Measurements from ENCODE around the gene CERS5. TPM values are rescaled to one million over a fixed set of nuclear protein-coding genes. Genes with fewer than 3 reads are reported as not detected.

Gene CERS5
- total RNA-seq, 5 donors from 2014 or later (not counting 1 experiment from before 2014, with no cell fraction given) = 41.1 to 58.5 (median 46.2) TPM

DNA sequence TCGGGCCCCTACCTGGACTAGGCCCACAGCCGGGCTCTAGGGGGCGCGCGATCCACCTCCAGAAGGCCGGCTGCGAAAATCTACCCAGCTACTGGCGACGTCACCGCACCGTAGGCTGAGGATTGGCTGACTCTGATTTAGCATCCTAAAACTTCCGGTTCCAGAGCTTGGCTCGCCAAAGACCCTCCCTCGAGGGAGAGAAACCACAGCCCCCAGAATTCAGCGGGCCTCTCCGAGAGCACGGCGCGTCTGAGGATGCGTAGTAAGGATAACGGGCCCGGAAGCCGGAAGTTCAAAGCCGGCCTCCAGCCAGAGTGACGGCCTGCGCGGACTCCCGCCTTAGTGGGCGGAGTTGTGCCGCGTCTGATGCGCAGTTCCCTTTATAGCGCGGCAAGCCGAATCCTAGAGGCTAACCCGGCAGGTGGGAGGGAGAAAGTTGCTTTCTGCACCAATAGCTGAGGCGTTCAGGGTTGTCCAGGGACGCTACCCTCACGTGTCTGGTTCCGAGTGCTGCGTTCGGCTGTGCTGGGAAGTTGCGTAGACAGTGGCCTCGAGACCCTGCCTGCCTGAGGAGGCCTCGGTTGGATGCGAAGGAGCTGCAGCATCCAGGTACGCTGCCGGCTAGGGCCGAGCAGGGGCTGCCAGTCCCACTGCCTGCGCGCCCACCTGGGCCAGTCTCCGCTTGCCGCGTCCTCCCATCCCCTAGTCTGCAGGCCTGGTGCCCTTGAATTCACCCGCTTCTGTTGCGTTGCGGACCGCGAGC lies 55.3 kb downstream of the CERS5 start, which contains the start of gene COX14:
Gene COX14, plus strand, starts transcription at position 544 of the 763 bp plus-strand sequence. CDS start 7,808 bp downstream, outside the sequence.
- 0% methylated on average over 56 of the region's 59 CpGs for WGBS (ENCODE audit: insufficient coverage)
- DNase-seq (peak; percentile 97 to 100 (median 99)), ATAC-seq (replicated peaks in 1 of 4) (peak; percentile 86 to 88 (median 86))
- Mint-ChIP-seq H3K9me3 (no peaks in the 10 kb centered on the region), H3K36me3 (peaks cover 6% of the 10 kb centered on the region), H3K27ac (peak within 1 kb of the TSS; percentile 92 to 96), H3K4me3 (peak within 1 kb of the TSS; percentile 92 to 97 (median 96)), H3K27me3 (no peaks in the 10 kb centered on the region), H3K4me1 (peaks cover 32 to 48% (median 44%) of the 10 kb centered on the region in 3 donors)
- no peaks in the 10 kb centered on the region for H3K9me3 ChIP-seq
- H3K36me3 ChIP-seq (ENCODE audit: control insufficient read depth in 2 of 2, extremely low read depth in 1 of 2, insufficient read depth in 1 of 2, low read length in 1 of 2) = peaks cover 3 to 13% of the 10 kb centered on the region in 2 donors
- POLR2A ChIA-PET = interaction anchor here (0.5 to 2.5 kb wide), 17 partner anchors 18 to 1260 kb away, joined by 3 to 24 read pairs (median 4); partner anchors contain the start of genes SMARCD1 (in 2 of the 2), CERS5 (in 1 of the 2), DDX23 (in 1 of the 2) and TMBIM6 (in 1 of the 2)
- peak within 1 kb of the TSS; percentile 84 for H3K27ac ChIP-seq (ENCODE audit: low read length)
- no peaks in the 10 kb centered on the region for H3K27me3 ChIP-seq (replicated peaks in 1 of 2; ENCODE audit: control insufficient read depth in 2 of 2, extremely low read depth in 1 of 2, insufficient read depth in 2 of 2, low read length in 1 of 2)
- peaks cover 2 to 51% of the 10 kb centered on the region in 2 experiments for H3K4me1 ChIP-seq (ENCODE audit: control insufficient read depth in 1 of 2, extremely low read depth in 1 of 2, insufficient read depth in 2 of 2, low read length in 2 of 2)
- CTCF ChIA-PET = interaction anchor here (0.5 to 6.1 kb wide), 38 partner anchors 12 to 1711 kb away, joined by 3 to 94 read pairs (median 4); partner anchors contain the start of genes CERS5 (in 2 of the 2), SMARCD1 (in 2 of the 2), DDX23 (in 1 of the 2) and LIMA1 (in 1 of the 2)
- H3K4me3 ChIP-seq (ENCODE audit: control insufficient read depth in 1 of 2, extremely low read depth in 1 of 2, low read length in 1 of 2) = peak within 1 kb of the TSS; percentile 81 to 98

DNA sequence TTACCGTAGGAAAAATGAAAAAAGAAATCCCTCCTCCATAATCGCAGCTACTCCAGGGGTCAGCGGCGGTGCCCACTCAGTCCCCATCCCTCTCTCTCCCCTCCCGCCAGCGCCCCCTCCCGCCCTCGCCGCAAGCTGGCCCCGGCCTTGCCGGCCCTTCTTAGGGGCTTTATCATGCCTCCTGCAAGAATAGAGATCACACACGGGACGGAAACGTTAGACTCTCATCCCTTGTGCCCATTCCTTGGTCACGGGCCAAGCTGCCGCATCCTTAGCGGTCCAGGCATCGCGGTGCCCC lies 55.8 kb downstream of the CERS5 start:
- WGBS (ENCODE audit: insufficient coverage) = 15% methylated on average over 13 of the region's 19 CpGs
- ATAC-seq (replicated peaks in 1 of 4) (no peak), DNase-seq (peak in 1 of 35 experiments; percentile 3)
- H3K4me3 ChIP-seq (ENCODE audit: control insufficient read depth in 1 of 2, extremely low read depth in 1 of 2, low read length in 1 of 2) = peak overlapping the region in 1 of 2 donors; percentile 39
- no peaks in the 10 kb centered on the region for H3K9me3 ChIP-seq
- no peaks in the 10 kb centered on the region for H3K27me3 Mint-ChIP-seq
- peak overlapping the region; percentile 92 to 96 for H3K27ac Mint-ChIP-seq
- H3K36me3 Mint-ChIP-seq = peaks cover 5% of the 10 kb centered on the region
- no peaks in the 10 kb centered on the region for H3K9me3 Mint-ChIP-seq
- H3K27ac ChIP-seq (ENCODE audit: low read length) = peak overlapping the region; percentile 55
- ChIA-PET CTCF (interaction anchor here (0.5 to 6.1 kb wide), 34 partner anchors 13 to 1711 kb away, joined by 3 to 94 read pairs (median 4); partner anchors contain the start of genes CERS5 (in 2 of the 2), SMARCD1 (in 2 of the 2), DDX23 (in 1 of the 2) and LIMA1 (in 1 of the 2)), POLR2A (interaction anchor here in 1 of 2 donors (0.6 to 2.5 kb wide), 6 partner anchors 19 to 110 kb away, joined by 3 to 24 read pairs (median 7); partner anchors contain the start of genes CERS5 and SMARCD1)
- H3K36me3 ChIP-seq (ENCODE audit: control insufficient read depth in 2 of 2, extremely low read depth in 1 of 2, insufficient read depth in 1 of 2, low read length in 1 of 2) = peaks cover 0 to 8% of the 10 kb centered on the region in 2 donors
- peaks cover 26 to 44% (median 43%) of the 10 kb centered on the region in 3 donors for H3K4me1 Mint-ChIP-seq
- H3K27me3 ChIP-seq (replicated peaks in 1 of 2; ENCODE audit: control insufficient read depth in 2 of 2, extremely low read depth in 1 of 2, insufficient read depth in 2 of 2, low read length in 1 of 2) = no peaks in the 10 kb centered on the region
- H3K4me3 Mint-ChIP-seq = peak overlapping the region; percentile 92 to 97 (median 96)
- peaks cover 2 to 46% of the 10 kb centered on the region in 2 experiments for H3K4me1 ChIP-seq (ENCODE audit: control insufficient read depth in 1 of 2, extremely low read depth in 1 of 2, insufficient read depth in 2 of 2, low read length in 2 of 2)

DNA sequence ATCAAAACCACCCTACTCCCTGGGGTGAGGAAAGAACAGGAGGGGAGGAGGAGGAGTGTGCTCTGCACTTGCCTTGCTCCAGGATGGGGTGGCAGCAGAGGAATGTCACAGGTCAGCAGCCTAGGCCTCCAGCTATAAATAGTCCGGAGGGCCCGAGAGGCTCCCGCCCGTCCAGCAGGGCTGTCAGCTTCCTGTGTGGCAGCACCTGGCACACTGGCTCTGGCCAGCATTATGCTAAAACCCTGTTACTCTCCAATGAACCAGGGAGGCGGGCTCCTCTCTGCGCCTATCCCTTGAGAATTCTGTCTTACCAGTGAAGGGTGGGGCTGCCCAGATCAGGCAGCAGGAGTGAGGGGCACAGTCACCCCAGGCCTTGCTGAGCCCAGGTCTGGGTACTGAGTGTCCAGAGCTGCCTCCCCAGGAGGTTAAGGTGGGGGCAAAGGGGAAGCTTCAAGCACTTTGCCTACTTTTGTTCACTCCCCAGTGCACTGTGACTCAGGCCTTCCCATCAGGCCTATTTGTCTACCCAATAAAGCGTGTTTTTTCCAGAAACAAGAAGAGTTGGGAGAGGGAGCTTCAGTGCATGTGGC lies 56.3 kb downstream of the CERS5 start:
- Mint-ChIP-seq H3K27ac (peak overlapping the region; percentile 92 to 96), H3K27me3 (peaks cover 0 to 2% of the 10 kb centered on the region in 2 donors), H3K36me3 (peaks cover 3% of the 10 kb centered on the region), H3K4me1 (peaks cover 22 to 40% (median 39%) of the 10 kb centered on the region in 3 donors), H3K4me3 (peak overlapping the region; percentile 92 to 97 (median 96)), H3K9me3 (no peaks in the 10 kb centered on the region)
- ChIA-PET POLR2A (interaction anchor here in 1 of 2 donors (0.6 to 2.5 kb wide), 5 partner anchors 19 to 56 kb away, joined by 3 to 24 read pairs (median 10); partner anchors contain the start of genes CERS5 and SMARCD1), CTCF (interaction anchor here (0.5 to 4.6 kb wide), 26 partner anchors 8 to 1258 kb away, joined by 3 to 94 read pairs (median 4); partner anchors contain the start of genes CERS5 (in 2 of the 2), SMARCD1 (in 2 of the 2), DDX23 (in 1 of the 2) and LIMA1 (in 1 of the 2))
- DNase-seq (peak in 1 of 35 experiments; percentile 11), ATAC-seq (replicated peaks in 1 of 4) (no peak)
- 61% methylated on average over 6 of the region's 7 CpGs for WGBS (ENCODE audit: insufficient coverage)
- no peaks in the 10 kb centered on the region for H3K9me3 ChIP-seq
- H3K4me3 ChIP-seq (ENCODE audit: control insufficient read depth in 1 of 2, extremely low read depth in 1 of 2, low read length in 1 of 2) = peak overlapping the region in 1 of 2 donors; percentile 39
- peaks cover 0 to 5% of the 10 kb centered on the region in 2 donors for H3K36me3 ChIP-seq (ENCODE audit: control insufficient read depth in 2 of 2, extremely low read depth in 1 of 2, insufficient read depth in 1 of 2, low read length in 1 of 2)
- peaks cover 0 to under 1% of the 10 kb centered on the region in 2 experiments for H3K27me3 ChIP-seq (replicated peaks in 1 of 2; ENCODE audit: control insufficient read depth in 2 of 2, extremely low read depth in 1 of 2, insufficient read depth in 2 of 2, low read length in 1 of 2)
- H3K4me1 ChIP-seq (ENCODE audit: control insufficient read depth in 1 of 2, extremely low read depth in 1 of 2, insufficient read depth in 2 of 2, low read length in 2 of 2) = peaks cover 2 to 44% of the 10 kb centered on the region in 2 experiments
- H3K27ac ChIP-seq (ENCODE audit: low read length) = peak overlapping the region; percentile 18

DNA sequence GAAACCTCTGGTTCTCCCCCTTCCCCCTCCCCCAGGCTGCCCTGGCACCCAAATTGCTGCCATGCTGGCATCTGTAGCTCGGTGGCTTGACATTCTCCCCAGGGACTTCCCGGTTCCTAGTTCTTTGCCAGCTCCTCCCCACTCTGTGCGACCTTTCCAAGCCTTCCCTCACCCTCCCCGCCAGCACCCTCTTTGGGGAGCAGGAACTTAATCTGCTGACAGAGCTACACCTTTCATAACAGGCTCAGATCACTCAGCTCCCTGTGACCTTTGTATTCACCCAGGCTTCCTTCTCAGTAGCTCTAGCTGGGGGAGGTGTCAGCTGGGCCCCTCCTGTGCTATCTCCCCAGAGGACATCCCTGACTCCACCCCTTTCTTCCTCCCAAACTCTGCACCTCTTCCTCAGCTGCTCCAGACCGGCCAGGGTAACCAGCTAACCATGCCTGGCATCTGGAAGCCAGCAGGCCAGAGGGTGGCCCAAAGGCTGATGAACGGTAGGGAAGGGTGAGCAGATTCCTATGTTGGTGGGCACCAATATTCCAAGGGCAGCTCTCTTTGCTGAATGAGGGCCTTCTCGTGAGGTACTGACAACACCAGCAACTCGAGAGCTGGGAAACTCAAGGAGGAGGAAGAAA lies 56.9 kb downstream of the CERS5 start:
- DNase-seq (no peak), ATAC-seq (replicated peaks in 1 of 4) (no peak)
- Histone ChIP-seq H3K4me3 (ENCODE audit: control insufficient read depth in 1 of 2, extremely low read depth in 1 of 2, low read length in 1 of 2) (no peak overlapping the region), H3K27me3 (replicated peaks in 1 of 2; ENCODE audit: control insufficient read depth in 2 of 2, extremely low read depth in 1 of 2, insufficient read depth in 2 of 2, low read length in 1 of 2) (peaks cover 0 to 7% of the 10 kb centered on the region in 2 experiments), H3K36me3 (ENCODE audit: control insufficient read depth in 2 of 2, extremely low read depth in 1 of 2, insufficient read depth in 1 of 2, low read length in 1 of 2) (no peaks in the 10 kb centered on the region), H3K4me1 (ENCODE audit: control insufficient read depth in 1 of 2, extremely low read depth in 1 of 2, insufficient read depth in 2 of 2, low read length in 2 of 2) (peaks cover 2 to 40% of the 10 kb centered on the region in 2 experiments), H3K27ac (ENCODE audit: low read length) (peak overlapping the region; percentile 18), H3K9me3 (no peaks in the 10 kb centered on the region)
- ChIA-PET CTCF (interaction anchor here (0.6 to 4.6 kb wide), 16 partner anchors 8 to 65 kb away, joined by 3 to 94 read pairs (median 4); partner anchors contain the start of genes CERS5 (in 2 of the 2) and SMARCD1 (in 1 of the 2)), POLR2A (interaction anchor here in 1 of 2 donors (2.5 kb wide), 1 partner anchor 57 kb away, joined by 24 read pairs; the partner anchor contains the start of gene CERS5)
- peaks cover 0 to 3% of the 10 kb centered on the region in 2 donors for H3K27me3 Mint-ChIP-seq
- H3K27ac Mint-ChIP-seq = peak overlapping the region; percentile 55 to 79
- WGBS (ENCODE audit: insufficient coverage) = 72% methylated on average over 4 of the region's 8 CpGs
- no peaks in the 10 kb centered on the region for H3K9me3 Mint-ChIP-seq
- H3K4me1 Mint-ChIP-seq = peaks cover 16 to 34% (median 33%) of the 10 kb centered on the region in 3 donors
- H3K36me3 Mint-ChIP-seq = peaks cover 3% of the 10 kb centered on the region
- peak overlapping the region in 2 of 3 donors; percentile 37 to 97 for H3K4me3 Mint-ChIP-seq

DNA sequence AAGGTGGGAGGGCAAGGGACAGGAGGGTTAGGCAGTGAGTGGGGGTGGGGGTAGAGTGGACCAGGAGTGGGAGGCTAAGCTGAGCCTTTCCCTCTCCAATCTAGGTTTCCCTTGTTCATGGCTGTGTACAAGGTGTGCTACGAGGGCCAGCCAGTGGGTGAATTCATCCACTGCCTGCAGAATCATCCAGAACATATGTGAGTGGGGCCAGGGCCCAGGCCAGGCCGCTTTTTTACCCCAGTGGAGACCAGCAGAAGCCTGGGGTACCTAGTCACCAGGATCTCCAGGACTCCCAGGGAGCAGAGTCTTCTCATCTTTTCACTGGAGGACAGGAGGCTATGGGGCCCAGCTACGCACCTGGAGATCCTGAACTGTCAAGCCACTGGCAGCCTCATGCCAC lies 57.9 kb downstream of the CERS5 start:
- Histone ChIP-seq H3K4me1 (ENCODE audit: control insufficient read depth in 1 of 2, extremely low read depth in 1 of 2, insufficient read depth in 2 of 2, low read length in 2 of 2) (peaks cover 2 to 33% of the 10 kb centered on the region in 2 experiments), H3K27me3 (replicated peaks in 1 of 2; ENCODE audit: control insufficient read depth in 2 of 2, extremely low read depth in 1 of 2, insufficient read depth in 2 of 2, low read length in 1 of 2) (peaks cover 0 to 16% of the 10 kb centered on the region in 2 experiments), H3K4me3 (ENCODE audit: control insufficient read depth in 1 of 2, extremely low read depth in 1 of 2, low read length in 1 of 2) (no peak overlapping the region), H3K36me3 (ENCODE audit: control insufficient read depth in 2 of 2, extremely low read depth in 1 of 2, insufficient read depth in 1 of 2, low read length in 1 of 2) (no peaks in the 10 kb centered on the region), H3K27ac (ENCODE audit: low read length) (no peak overlapping the region), H3K9me3 (no peaks in the 10 kb centered on the region)
- 79% methylated on average over 3 of the region's 3 CpGs for WGBS (ENCODE audit: insufficient coverage)
- peaks cover under 1% of the 10 kb centered on the region for H3K36me3 Mint-ChIP-seq
- peaks cover 14 to 31% (median 29%) of the 10 kb centered on the region in 3 donors for H3K4me1 Mint-ChIP-seq
- CTCF ChIA-PET = interaction anchor here (0.6 to 4.6 kb wide), 7 partner anchors 9 to 58 kb away, joined by 3 to 94 read pairs (median 4); partner anchors contain the start of genes CERS5 (in 1 of the 2) and SMARCD1 (in 1 of the 2)
- peaks cover 0 to 3% of the 10 kb centered on the region in 2 donors for H3K27me3 Mint-ChIP-seq
- POLR2A ChIA-PET = no interaction called here
- no peaks in the 10 kb centered on the region for H3K9me3 Mint-ChIP-seq
- no peak overlapping the region for H3K4me3 Mint-ChIP-seq
- no peak overlapping the region for H3K27ac Mint-ChIP-seq
- ATAC-seq (replicated peaks in 1 of 4) (no peak), DNase-seq (no peak)
